Measurements from ENCODE around the gene BAK1.

GRCh38 chr6:33609528-33609927, 29.5 kb upstream of the BAK1 start:
- TF ChIP-seq POLR2A (IDR thresholded peaks at IDR 0.05) (no peak), CTCF (IDR thresholded peaks at IDR 0.05) (no peak)
